Stimulated activated CD4-positive, alpha-beta T cell treated with anti-CD3 and anti-CD28 coated beads, TNF-alpha, amount 100 ng/mL, for 48 hours (primary cell): Measurements from ENCODE around the gene ZNF532.
"Not testable (repeated sequence)": the region's sequence is repeated elsewhere in the genome, so short reads cannot be mapped to it uniquely, and the experiment has no call there.

ENCODE experiments used
- DNase-seq, 3 donors: peaks; one replicate each; pipeline ENCODE4 v3.0.0-alpha.2; 2020; ENCODE audit warnings: low read depth in 3 of 3

ZNF532 gene

GRCh38 chr18:59008302-59008974, 143.8 kb downstream of the ZNF532 start:
- no peak for DNase-seq

GRCh38 chr18:59009846-59010245, 145.2 kb downstream of the ZNF532 start:
- DNase-seq: no peak

- no peak for DNase-seq
These were observed 146.6 kb downstream of the ZNF532 start for GRCh38 chr18:59011289-59011688.

GRCh38 chr18:59011786-59012185, 147.1 kb downstream of the ZNF532 start:
- DNase-seq: no peak

- DNase-seq: no peak
These were observed 148.4 kb downstream of the ZNF532 start for GRCh38 chr18:59012815-59013705.

- DNase-seq: no peak
These were observed 149.1 kb downstream of the ZNF532 start for GRCh38 chr18:59013744-59014143.

GRCh38 chr18:59015531-59016152, 151.0 kb downstream of the ZNF532 start:
- no peak for DNase-seq

GRCh38 chr18:59021500-59021899, 156.8 kb downstream of the ZNF532 start:
- no peak for DNase-seq

GRCh38 chr18:59022167-59022945, 157.7 kb downstream of the ZNF532 start:
- no peak for DNase-seq

GRCh38 chr18:59024829-59025228, 160.2 kb downstream of the ZNF532 start:
- no peak for DNase-seq

- DNase-seq: not testable (repeated sequence)
These were observed 160.9 kb downstream of the ZNF532 start for GRCh38 chr18:59025532-59025931.

- DNase-seq: no peak
These were observed 161.7 kb downstream of the ZNF532 start for GRCh38 chr18:59026364-59026763.

GRCh38 chr18:59026831-59027410, 162.2 kb downstream of the ZNF532 start:
- no peak for DNase-seq

GRCh38 chr18:59029663-59030429, 165.2 kb downstream of the ZNF532 start:
- DNase-seq: no peak

GRCh38 chr18:59032308-59032707, 167.6 kb downstream of the ZNF532 start:
- DNase-seq: no peak

GRCh38 chr18:59033359-59033758, 168.7 kb downstream of the ZNF532 start:
- DNase-seq: no peak

GRCh38 chr18:59033974-59034373, 169.3 kb downstream of the ZNF532 start:
- no peak for DNase-seq

- no peak for DNase-seq
These were observed 170.9 kb downstream of the ZNF532 start for GRCh38 chr18:59035591-59035990.
